Inferior parietal cortex (tissue), 1 donor: ENCODE data around the gene PTPN9.
"Not testable (repeated sequence)": the region's sequence is repeated elsewhere in the genome, so short reads cannot be mapped to it uniquely, and the experiment has no call there.

Experiments
- DNase-seq: peaks from one replicate; pipeline ENCODE4 v3.0.0-alpha.2; 2016; ENCODE audit errors: extremely low spot score

PTPN9 gene

GRCh38 chr15:75531041-75531450 lies 48.1 kb downstream of the PTPN9 start:
- DNase-seq: peak; percentile 62

GRCh38 chr15:75530169-75530568 lies 48.9 kb downstream of the PTPN9 start:
- DNase-seq: no peak

- DNase-seq: not testable (repeated sequence)
These were observed 53.4 kb downstream of the PTPN9 start for GRCh38 chr15:75525756-75526155.

GRCh38 chr15:75523011-75523410 lies 56.1 kb downstream of the PTPN9 start:
- DNase-seq: no peak

GRCh38 chr15:75517233-75517632 lies 61.9 kb downstream of the PTPN9 start:
- DNase-seq: no peak

- peak; percentile 28 for DNase-seq
These were observed 70.1 kb downstream of the PTPN9 start for GRCh38 chr15:75508840-75509532.

- DNase-seq: no peak
These were observed 76.8 kb downstream of the PTPN9 start for GRCh38 chr15:75502360-75502759.

GRCh38 chr15:75493732-75494131 lies 85.4 kb downstream of the PTPN9 start:
- DNase-seq: no peak

GRCh38 chr15:75483961-75484360 lies 95.2 kb downstream of the PTPN9 start:
- no peak for DNase-seq

GRCh38 chr15:75483556-75483955 lies 95.6 kb downstream of the PTPN9 start:
- DNase-seq: not testable (repeated sequence)

GRCh38 chr15:75483106-75483505 lies 96.0 kb downstream of the PTPN9 start:
- no peak for DNase-seq

- DNase-seq: not testable (repeated sequence)
These were observed 98.7 kb downstream of the PTPN9 start for GRCh38 chr15:75480463-75480862.

GRCh38 chr15:75479670-75480069 lies 99.4 kb downstream of the PTPN9 start:
- DNase-seq: no peak

- not testable (repeated sequence) for DNase-seq
These were observed 102.0 kb downstream of the PTPN9 start for GRCh38 chr15:75477094-75477493.

GRCh38 chr15:75468913-75469598 lies 110.1 kb downstream of the PTPN9 start:
- no peak for DNase-seq

- no peak for DNase-seq
These were observed 118.5 kb downstream of the PTPN9 start for GRCh38 chr15:75460646-75461045.

GRCh38 chr15:75459581-75459980 lies 119.5 kb downstream of the PTPN9 start:
- no peak for DNase-seq

GRCh38 chr15:75456710-75457109 lies 122.4 kb downstream of the PTPN9 start:
- no peak for DNase-seq

- peak; percentile 32 for DNase-seq
These were observed 123.1 kb downstream of the PTPN9 start for GRCh38 chr15:75455982-75456531.

- peak; percentile 88 for DNase-seq
These were observed 123.6 kb downstream of the PTPN9 start for GRCh38 chr15:75455424-75455981.

- no peak for DNase-seq
These were observed 124.4 kb downstream of the PTPN9 start for GRCh38 chr15:75454471-75455378.
